ENCODE data around the gene GLIS1.

- TF ChIP-seq CTCF (IDR thresholded peaks at IDR 0.05) (no peak), EP300 (IDR thresholded peaks at IDR 0.05) (no peak), POLR2AphosphoS5 (IDR thresholded peaks at IDR 0.05) (no peak)
Observed at GRCh38 chr1:53500204-53501064, 238.5 kb downstream of the GLIS1 start.

All from stomach (tissue), 4 donors.